NCI-H1694 treated with DMSO at 0.1 percent for 48 hours (cell line): ENCODE measurements around the gene SNN.

Experiments used
- DNase-seq: peaks from one replicate; lab custom pipeline; 2025; lab: John Stamatoyannopoulos, UW

Gene SNN

DNA sequence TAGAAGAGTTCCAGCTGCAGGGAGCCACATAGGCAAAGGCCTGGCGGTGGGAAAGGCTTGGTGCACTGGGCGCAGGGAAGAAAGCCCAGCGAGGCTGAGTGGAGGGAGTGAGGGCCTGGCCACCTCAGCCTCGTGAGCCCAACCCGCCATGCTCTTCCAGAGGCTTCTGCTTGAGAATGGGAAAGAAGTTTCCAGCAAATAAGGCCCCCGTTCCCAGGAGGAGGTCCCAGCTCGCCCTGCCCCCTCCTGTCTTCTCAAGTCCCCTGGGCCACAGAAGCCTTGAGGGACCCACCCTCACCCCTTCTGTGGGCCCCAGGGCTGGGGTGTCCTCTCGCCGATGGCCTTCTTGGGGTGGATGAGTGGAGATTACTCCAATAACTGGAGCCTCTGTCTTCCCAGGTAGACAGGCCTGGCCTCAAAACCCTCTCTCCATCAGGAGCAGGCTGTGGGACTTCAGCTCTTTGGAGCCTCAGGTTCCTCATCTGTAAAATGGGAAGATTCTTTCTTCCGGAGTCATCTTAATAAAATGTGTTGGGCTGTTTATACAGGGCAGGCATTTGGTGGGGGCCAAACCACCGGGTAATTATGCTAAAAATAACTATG is 933 bp upstream of the SNN start:
- no peak for DNase-seq

DNA sequence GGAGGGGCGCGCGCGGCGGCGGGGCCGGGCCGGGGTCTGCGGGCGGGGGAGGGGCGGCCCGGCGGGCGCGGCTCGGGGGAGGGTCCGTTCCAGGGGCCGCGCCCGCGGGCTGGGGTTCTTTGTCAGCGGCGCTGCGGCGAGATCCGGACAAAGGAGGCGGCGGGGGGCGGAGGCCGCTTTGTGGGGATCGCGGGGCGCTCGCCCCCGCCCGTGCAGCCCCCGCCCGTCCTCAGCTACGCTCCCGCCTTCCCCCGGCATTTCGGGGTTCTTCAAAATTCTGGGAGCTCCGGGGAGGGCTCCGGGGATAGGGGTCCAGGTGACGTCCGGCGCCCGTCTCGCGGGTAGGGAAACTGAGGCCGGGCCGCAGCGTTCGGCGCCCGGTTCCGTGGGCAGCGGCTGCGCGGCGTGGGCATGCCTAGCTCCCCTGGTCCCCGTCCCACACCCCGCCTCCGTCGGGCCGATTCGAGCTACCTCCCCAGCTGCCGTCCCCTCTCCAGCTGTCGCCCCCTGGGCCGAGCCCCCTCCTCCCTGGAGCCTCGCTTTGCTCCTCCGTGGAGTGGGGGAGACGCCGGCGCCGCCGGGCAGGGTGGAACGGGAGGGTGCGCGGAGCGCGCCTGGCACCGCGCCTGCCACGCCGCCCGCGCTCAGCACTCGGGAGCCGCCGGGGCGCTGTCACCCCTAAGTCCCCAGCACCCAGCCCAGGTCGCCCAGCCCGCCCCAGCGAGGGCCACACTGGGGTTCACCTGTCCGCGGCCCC is 546 bp downstream of the SNN start:
- DNase-seq = no peak

DNA sequence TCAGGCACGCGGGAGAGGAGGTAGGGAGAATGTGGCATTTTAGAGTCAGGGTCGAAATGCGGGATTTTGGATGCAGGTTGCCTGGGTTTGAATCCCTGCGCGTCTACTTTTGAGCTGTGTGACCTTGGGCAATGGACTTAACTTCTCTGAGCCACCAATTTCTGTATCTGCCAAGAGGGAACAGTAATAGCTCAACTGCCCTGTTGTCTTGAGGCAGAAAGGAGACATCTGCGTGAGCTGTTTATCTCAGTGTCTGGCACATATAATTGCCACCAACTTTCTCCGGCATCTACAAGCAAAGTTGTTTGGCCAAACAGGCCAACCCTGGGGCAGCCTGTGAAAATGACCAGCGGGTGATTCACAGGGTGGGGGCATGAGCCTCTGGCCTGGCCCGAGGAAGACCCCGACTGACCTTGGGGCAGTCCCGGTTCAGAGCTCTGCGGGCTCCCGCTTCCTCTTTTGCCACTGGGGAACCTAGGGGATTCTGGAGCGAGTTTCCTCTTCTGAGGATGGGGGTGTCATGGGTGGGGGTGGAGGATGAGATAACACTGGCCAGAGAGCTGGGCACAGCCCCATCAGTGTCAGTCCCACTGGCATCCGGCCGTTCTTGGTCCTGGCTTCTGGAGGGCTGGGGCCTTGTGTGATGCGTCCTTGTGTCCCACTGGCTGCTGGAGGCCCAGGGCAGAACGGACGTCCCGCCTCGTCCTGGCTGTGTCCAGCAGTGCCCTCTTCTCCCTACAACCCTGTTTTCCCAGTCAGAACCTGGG is 1.3 kb downstream of the SNN start:
- DNase-seq = no peak

DNA sequence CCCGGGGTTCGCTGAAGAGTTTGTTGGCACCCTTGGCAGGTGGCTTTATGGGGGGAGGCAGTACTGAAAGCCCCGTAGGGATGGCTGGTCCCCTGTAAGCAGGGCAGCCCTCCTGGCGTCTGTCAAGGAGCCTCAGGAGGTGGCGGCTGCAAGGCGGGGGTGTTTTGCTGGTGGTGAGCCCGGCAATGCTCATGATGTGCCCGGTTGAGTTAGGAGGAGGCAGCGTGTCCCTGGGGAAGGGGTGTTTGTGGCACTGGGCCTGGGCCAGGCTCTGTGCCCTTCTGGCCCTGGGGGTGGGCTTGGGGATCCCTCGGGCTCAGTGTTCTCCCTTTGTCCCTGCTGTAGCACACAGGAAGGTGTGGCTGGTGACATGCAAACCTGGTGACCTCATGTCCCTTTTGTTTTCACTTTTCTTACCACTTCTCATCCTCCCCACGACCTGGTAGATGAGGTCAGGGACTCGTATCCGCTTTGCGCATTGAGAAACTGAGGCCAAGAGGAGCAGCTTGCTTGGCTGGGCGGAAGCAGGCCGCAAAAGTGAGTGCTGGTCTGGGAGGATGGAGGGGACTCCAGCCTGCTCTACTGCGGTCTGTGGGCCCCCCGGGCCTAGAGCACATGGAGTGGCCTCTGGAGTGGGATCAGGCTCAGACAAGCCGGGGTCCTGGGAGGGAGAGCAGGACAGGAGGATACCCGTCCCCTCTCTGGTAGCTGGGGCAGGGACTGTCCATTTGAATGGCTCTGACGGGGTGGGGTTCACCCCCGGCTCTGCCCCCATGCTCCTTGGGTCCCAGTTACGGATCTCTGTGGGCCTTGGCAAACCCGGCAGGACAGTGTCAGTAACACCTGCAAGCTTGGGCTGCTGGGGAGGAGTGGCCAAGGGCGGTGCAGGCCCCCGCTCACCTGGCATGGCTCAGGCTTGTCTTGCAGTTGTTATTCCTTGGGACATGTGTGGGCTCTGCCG is 2.2 kb downstream of the SNN start:
- DNase-seq = no peak

DNA sequence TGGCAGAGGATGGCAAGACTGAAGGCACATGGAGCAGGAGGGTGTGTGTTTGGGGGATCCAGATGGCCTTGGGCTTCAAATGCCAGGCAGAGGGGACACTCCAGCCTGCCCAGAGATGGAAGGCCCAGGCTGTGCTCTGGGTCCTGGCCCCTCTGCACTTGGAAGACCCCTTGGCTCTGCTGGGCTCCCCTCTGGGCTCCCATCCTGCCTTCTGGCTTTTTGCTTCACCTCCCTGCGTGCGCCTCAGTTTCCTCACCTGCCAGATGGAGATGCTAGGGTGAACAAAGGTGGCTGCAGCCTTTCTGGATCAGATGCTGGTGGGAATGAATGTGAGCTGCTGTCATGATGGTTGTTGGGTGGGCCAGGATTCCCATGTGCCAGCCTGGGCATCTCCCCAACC is 3.0 kb downstream of the SNN start:
- DNase-seq = no peak

DNA sequence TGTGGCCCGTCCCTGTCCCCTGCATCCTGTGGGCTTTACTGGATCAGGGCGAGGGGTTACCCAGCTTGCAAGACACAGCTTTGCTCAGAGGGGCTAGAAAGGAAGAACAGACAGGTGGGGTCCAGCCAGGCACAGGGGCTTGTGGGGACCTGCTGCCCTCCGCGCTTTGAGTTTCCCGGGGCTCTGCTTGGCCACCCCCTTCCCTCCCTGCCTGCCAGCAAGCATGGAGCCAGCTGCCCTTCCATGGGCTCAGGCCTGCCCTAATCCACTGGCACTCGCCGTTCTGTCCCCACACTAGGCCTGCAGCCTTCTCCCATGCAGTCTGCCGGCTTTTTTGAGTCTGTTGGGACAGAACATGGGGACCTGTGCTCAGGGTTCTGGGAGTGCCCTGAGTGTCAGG is 3.4 kb downstream of the SNN start:
- no peak for DNase-seq

DNA sequence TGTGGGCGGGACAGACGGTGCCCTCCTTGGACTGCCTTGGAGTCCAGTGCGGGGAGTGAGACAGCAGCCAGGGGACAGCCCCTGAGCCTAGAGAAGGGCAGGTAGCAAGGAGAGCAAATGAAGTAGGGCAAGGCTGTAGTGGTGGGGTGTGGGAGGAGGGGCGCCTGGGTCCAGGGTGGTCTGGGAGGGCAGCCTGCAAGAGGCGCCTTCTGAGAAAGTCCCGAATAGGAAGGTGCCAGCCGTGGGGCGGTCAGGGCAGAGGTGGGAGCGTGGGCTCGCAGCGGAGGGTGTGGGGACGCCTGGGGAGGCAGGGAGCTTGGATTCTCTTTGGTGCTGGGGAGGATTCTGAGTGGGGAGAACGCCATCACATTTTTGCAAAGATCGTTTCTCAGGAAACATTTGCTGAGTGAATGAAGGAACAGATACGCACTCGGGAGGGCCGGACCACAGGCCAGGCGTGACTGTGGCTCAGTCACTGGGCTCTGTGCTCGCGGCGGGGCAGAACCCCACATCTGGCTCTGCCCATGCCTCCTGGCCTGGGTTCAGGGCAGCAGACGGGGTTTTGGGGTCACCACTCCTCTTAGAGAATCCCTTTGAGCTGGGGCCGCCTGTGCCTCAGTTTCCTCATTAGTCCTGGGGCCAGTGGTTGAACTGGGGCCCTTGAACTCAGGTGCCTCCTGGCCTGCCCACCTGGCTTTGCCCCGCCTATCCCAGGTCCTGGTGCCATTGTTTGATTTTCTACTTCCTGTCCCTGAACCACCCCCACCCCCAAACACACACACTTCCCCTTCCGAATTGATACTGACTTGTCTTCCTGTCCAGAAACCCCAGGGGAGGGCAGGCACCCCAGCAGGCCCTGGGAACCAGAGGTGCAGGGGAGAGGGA is 4.2 kb downstream of the SNN start:
- no peak for DNase-seq

DNA sequence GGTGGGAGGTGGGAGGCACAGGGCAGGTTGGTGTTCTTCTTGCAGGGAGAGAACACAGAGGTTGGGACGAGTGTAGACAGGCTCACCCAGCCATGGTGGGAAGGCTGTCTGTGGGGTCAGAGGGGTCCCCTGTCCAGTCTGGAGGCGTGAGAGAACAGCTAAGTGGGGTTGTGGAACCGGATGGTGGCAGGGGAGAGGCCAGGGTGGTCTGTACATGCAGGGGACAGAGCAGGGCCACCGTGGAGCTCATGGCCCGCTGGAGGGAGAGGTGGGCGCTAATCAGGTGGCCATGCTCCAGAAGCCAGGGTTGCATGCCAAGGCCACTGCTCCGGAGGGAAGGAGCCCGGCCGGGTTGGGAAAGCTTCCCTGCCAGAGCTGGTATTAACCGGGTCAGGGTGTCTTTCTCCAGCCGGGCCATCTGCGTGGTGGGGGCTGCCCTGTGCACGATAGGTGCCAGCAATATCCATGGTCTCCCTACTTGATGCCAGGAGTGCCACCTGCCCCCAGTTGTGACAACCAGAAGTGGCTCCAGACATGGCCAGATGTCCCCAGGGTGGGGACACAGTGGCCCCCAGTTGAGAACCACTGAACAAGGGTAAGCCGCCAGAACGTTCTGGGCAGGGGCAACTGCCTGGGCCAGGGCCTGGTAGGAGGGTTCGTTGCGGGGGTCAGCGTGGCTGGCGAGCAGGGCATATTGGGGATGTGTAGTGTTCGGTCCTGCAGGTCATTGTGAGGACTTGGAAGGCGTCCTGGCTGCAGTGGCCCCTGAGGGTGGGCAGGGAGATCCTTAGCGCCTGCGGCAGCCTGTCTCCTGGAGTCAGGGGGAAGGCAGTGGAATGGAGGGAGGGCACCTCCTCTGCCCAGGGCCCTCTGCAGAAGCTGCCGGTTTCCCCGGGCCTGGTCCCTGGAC is 5.1 kb downstream of the SNN start:
- DNase-seq = no peak

DNA sequence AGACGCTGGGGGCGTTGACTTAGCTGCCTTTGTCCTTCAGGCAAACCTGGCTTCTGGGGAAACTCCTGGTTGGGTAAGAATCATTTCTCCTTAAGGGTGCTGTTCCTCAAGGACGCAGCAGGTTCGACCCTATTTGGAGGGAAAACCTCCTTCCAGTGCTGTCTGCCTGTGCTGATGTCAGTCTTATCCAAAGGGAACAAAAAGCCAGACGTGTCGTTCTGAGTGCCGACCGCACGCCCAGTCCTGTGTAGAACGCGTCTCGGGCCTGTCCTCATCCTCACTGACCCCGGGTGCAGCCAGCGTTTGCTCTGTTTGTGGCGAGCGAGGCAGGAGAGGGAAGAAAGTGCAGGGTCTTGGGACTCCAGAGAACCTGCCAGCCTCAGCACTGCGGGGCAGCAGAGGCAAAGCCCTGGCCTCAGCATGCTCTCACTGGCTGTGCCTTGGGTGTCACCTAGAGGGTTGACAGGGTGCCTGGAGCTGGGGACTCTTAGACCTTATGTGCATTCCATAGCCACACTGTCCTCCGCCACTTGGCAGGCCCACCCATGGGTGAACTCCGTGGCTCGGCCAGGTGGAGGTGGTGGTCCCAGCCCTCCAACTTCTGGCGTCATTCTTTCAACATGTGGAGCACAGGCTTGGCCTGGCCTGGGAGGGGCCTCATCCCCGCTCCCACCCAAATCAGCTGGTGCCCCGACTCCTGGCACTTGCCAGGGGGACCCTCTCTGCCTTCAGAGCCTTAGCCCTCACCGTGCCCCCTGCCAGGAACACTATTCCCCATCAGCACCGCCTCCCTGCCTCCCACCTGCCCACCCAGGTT is 6.0 kb downstream of the SNN start:
- DNase-seq = no peak

DNA sequence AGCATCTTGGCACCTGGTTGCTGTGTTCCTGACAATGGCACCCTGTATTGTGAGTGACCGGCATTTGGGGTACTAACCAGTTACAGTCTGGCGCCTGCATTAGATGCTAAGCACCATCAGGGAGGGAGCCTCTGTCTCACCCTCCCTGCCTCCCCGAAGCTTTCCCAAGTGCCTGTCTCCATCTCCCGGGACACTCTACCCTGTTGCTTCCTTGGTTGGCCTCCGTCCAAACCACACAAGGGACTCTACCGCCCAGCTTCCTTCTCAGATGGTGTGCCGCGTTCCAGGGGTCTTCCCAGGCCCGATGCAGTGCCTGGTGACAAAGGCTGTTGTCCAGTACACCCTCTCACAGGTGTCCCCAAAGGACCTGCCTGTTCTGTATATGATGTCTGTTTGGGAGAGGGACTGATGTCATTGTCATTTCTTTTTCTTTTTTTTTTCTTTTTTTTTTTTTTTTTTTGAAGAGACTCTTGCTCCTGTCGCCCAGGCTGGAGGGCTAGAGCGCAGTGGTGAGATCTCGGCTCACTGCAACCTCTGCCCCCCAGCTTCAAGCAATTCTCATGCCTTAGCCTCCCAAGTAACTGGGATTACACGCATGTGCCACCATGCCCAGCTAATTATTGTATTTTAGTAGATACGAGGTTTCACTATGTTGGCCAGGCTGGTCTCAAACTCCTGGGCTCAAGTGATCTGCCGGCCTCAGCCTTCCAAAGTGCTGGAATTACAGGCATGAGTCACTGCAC is 6.7 kb downstream of the SNN start:
- no peak for DNase-seq

DNA sequence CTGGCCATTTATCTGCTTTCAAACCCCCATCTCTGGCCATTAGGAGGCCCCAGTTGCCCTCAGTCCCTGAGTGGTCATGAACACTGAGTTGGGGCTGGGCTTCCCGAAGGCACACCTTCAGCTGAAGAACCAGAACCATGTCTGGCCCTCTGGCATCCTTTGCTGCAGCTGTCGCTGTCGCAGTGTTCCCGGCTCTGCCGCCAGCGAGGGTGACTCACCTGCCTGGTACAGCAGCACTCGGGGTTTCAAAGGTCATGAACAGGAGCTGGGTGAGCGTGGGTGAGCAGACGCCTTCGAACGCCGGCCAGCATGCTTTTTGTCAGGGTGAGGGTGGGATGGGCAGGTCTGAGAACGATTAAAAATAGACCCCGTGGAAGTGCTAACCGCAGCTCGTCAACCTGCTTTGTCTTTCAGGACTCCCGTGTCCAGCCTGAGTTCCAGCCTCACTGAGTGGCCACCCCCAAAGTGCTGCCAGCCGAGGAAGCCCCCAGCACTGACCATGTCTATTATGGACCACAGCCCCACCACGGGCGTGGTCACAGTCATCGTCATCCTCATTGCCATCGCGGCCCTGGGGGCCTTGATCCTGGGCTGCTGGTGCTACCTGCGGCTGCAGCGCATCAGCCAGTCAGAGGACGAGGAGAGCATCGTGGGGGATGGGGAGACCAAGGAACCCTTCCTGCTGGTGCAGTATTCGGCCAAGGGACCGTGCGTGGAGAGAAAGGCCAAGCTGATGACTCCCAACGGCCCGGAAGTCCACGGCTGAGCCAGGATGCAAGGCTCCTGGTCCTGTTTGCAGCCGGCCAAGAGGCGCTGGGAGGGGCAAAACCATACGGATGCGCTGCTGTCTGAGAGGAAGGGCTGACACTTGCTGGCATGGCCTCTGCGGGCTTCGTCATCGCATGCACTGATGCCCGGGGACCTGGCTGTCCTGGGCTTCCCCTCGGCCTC is 7.6 kb downstream of the SNN start:
- no peak for DNase-seq

DNA sequence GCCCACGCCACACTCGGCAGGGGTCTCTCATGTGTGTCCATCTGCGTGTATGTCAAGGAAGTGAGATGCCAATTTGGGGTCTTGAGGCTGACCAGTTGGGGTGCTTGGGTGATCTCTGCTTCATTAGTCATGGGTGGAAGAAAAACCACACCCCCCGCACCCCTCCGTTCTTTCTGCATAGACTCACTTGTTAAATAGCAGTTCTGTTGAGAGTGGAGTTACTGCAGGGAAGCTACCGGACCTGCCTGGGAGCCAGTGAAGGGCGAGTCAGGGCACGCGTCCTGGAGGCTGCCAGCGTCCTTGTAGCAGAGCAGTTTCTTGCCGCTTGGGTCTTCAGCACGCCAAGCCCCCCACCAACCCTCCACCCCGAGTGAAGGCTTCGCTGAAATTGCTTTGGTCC is 8.5 kb downstream of the SNN start:
- no peak for DNase-seq

DNA sequence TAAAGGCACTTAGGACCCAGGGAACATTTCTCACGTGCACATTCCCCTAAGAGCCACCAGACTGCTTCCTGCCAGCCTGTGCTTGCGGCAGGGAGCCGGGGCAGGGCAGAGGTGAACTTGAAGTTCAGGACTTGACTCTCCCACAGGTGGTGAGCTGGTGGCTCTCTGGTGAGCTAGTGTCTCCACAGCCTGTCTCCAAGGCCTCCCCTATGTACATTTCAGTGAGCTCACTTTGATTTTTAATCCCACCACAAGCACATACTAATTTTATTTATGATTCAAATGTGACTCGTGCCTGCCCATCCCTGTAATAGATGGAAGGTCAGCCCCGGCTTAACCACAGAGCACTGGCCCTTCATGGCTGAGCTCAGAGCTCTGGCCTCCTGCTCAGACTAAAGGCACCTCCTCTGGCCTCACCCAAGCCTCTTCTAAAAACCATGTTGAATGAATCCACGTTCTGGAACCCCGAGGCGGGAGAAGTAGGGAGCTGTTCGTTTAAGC is 9.2 kb downstream of the SNN start:
- no peak for DNase-seq

DNA sequence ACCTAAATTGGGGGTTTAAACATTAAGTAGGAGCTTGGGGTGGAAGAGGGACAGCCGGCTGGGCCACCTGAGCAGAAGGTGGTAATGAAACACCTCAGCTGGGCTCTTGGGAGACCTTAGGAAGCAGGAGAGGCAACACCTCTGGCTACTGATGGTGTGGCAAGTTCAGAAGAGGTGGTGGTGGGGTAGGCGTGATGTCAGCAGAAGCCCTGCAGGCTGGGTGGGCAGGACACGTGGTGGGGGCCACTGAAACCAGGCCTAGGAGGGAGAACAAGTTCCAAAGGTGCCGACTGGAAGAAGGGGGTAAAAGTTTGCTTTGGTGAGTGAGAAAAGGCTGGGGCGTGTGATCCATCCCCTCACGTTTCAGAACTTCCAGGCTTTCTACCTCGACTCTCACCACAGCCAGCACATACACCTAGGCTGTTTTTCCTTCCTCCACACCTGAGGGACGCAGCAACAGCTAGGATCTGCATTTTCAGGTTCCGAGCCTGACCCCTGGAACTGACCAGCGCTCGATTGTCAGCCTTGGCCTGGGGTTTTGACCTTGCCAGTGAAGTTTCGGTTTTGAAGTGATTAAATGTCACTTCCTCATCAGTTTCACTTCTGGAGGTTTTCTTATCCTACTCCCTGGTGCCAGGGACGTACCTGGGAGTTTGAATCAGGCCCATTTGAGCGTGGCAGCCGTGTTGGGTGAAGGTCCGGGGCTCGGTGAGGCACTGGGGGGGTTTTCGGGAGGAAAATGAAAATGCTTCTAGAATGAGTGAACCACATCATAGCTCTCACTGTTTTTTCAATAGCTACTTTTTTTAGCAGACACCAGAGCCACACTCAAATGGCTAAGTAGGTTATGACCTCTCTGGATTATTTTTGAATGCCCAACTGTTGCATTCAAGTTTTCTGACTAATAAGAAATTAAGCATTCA is 10.0 kb downstream of the SNN start:
- DNase-seq = no peak

DNA sequence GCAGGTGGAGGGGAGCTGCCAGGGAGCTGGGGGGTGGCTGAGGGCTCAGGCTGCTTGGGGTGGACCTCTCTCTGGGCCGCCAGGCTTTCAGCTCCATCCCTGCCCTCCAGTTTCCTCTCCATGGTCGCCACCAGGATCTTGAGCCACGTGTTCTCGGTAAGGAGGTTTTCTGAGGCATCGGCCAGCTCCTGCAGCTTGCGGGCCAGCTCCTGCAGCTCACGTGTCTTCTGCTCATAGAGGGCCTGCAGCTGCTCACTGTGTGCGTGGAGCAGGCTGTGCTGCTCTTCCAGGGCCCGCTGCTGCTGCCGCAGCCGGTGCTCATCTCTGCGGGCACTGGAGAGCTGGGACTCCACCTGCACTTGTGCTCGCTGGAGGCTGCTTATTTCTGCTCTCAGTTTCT is 11.0 kb downstream of the SNN start:
- no peak for DNase-seq
